ENCODE data around the gene SLC24A5. TPM values are rescaled to one million over a fixed set of nuclear protein-coding genes. Genes with fewer than 3 reads are reported as not detected.

Gene SLC24A5
- total and polyA plus RNA-seq, 10 of the 15 experiments (the other 5 are each of a cell fraction or from before 2014, with no cell fraction given) = not detected

DNA sequence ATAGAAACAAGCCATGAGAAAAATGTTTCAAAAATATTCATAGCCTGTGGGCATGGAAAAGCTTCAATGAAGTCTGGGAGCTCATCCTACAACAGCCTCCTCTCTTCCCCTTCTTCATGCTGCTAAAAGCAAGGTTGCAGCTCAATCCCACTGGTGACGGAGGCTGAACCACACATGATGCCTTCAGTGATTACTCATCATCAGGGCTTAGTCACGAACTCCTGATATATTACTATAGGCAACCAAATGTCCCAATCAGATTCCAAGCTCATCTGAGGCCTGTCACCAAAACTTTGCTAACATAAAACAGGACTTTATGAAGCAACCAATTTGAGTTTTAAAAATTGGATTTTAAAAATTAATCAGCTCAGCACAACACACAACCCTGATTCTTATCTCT is 24.0 kb upstream of the SLC24A5 start:
- CTCF ChIA-PET = interaction anchor here (0.5 kb wide), 1 partner anchor 336 kb away, joined by 3 read pairs; no protein-coding TSS in a partner anchor
- SMC1A ChIA-PET (ENCODE audit: uncharacterized antibody, unreplicated experiment) = interaction anchor here (0.7 kb wide), 1 partner anchor 99 kb away, joined by 3 read pairs; no protein-coding TSS in a partner anchor
- Histone ChIP-seq H3K4me3 (no peak overlapping the region), H3K9me3 (replicated peaks; ENCODE audit: control insufficient read depth, insufficient read depth, low read length) (no peaks in the 10 kb centered on the region; the same call in 2 of the 3 replicates), H3K27ac (ENCODE audit: control insufficient read depth, insufficient read depth) (no peak overlapping the region), H2AFZ (ENCODE audit: control insufficient read depth, low read depth, low read length) (no peak overlapping the region), H3K79me2 (ENCODE audit: control insufficient read depth, insufficient read depth, low read length) (no peaks in the 10 kb centered on the region), H3K27me3 (replicated peaks in 1 of 2; ENCODE audit: control insufficient read depth in 2 of 2, insufficient read depth in 2 of 2, low read length in 1 of 2) (no peaks in the 10 kb centered on the region), H3K9ac (ENCODE audit: control insufficient read depth, insufficient read depth, low read length) (no peak overlapping the region), H3K4me2 (ENCODE audit: control insufficient read depth, insufficient read depth) (no peak overlapping the region), H4K20me1 (ENCODE audit: control insufficient read depth, insufficient read depth) (no peaks in the 10 kb centered on the region), H3K36me3 (ENCODE audit: control insufficient read depth in 2 of 2, insufficient read depth in 2 of 2, low read length in 1 of 2) (no peaks in the 10 kb centered on the region), H3K4me1 (ENCODE audit: control insufficient read depth, insufficient read depth, low read length) (no peaks in the 10 kb centered on the region)
- RAD21 ChIA-PET (ENCODE audit: unreplicated experiment) = interaction anchor here (0.6 to 1.0 kb wide), 2 partner anchors 97 to 1794 kb away, joined by 3 read pairs; no protein-coding TSS in a partner anchor
- POLR2A ChIA-PET = no interaction called here
- DNase-seq (ENCODE audit: low read depth, low spot score) (no peak), FAIRE-seq (no peak), ATAC-seq (peak; percentile 46; the same call in 2 of the 3 replicates)
- intact Hi-C loops (cut with micrococcal nuclease; ENCODE audit: unreplicated experiment) (no loop called here), in situ Hi-C loops (cut with MboI) (no loop called here)
- 17% methylated on average over 2 of the region's 2 CpGs for WGBS (ENCODE audit: insufficient coverage, insufficient replicate concordance, low lambda C conversion rate, missing lambda C conversion rate)
- TF ChIP-seq ZNF217 (IDR thresholded peaks at IDR 0.05) (no peak), ZZZ3 (IDR thresholded peaks at IDR 0.05; ENCODE audit: control insufficient read depth, insufficient read length, low read depth) (no peak), BCL11A (IDR thresholded peaks at IDR 0.05; ENCODE audit: low read depth, low read length) (no peak), KAT2A (conservative IDR thresholded peaks at IDR 0.05; ENCODE audit: control insufficient read depth, low read depth, low read length) (no peak)
- TF ChIP-seq, protein P1, sequence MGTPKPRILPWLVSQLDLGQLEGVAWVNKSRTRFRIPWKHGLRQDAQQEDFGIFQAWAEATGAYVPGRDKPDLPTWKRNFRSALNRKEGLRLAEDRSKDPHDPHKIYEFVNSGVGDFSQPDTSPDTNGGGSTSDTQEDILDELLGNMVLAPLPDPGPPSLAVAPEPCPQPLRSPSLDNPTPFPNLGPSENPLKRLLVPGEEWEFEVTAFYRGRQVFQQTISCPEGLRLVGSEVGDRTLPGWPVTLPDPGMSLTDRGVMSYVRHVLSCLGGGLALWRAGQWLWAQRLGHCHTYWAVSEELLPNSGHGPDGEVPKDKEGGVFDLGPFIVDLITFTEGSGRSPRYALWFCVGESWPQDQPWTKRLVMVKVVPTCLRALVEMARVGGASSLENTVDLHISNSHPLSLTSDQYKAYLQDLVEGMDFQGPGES (IDR thresholded peaks at IDR 0.05) = no peak
- no TSS peak for BruUV-seq (replicated peaks)

DNA sequence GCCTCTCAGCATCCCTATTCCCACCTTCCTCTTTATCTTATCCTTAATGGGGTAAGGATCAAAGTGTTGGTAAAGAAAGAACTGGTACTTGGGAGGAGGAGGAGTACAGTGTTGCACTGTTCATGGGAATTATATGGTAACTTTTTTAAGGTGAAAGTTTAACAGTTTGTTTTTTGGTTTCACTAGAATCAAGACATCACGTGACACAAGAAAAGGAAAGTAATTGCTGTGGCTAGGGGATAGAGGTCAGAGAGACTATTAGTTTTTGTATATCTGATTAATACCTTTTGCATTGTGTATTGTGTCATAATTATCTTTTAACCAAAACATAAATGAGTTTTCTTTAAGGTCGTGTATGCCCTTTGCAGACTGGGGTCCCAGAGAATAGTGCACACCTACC is 23.5 kb upstream of the SLC24A5 start:
- in situ Hi-C loops (cut with MboI) = no loop called here
- RAD21 ChIA-PET (ENCODE audit: unreplicated experiment) = interaction anchor here (0.6 to 1.0 kb wide), 2 partner anchors 98 to 1795 kb away, joined by 3 read pairs; no protein-coding TSS in a partner anchor
- no peak for ATAC-seq
- Histone ChIP-seq H2AFZ (ENCODE audit: control insufficient read depth, low read depth, low read length) (no peak overlapping the region), H4K20me1 (ENCODE audit: control insufficient read depth, insufficient read depth) (no peaks in the 10 kb centered on the region), H3K36me3 (ENCODE audit: control insufficient read depth in 2 of 2, insufficient read depth in 2 of 2, low read length in 1 of 2) (no peaks in the 10 kb centered on the region), H3K9me3 (replicated peaks; ENCODE audit: control insufficient read depth, insufficient read depth, low read length) (no peaks in the 10 kb centered on the region; the same call in 2 of the 3 replicates), H3K4me2 (ENCODE audit: control insufficient read depth, insufficient read depth) (no peak overlapping the region), H3K79me2 (ENCODE audit: control insufficient read depth, insufficient read depth, low read length) (no peaks in the 10 kb centered on the region), H3K4me3 (no peak overlapping the region), H3K27ac (ENCODE audit: control insufficient read depth, insufficient read depth) (no peak overlapping the region), H3K9ac (ENCODE audit: control insufficient read depth, insufficient read depth, low read length) (no peak overlapping the region), H3K27me3 (replicated peaks in 1 of 2; ENCODE audit: control insufficient read depth in 2 of 2, insufficient read depth in 2 of 2, low read length in 1 of 2) (no peaks in the 10 kb centered on the region), H3K4me1 (ENCODE audit: control insufficient read depth, insufficient read depth, low read length) (no peaks in the 10 kb centered on the region)
- DNase-seq (ENCODE audit: low read depth, low spot score) = no peak
- 15% methylated on average over 2 of the region's 2 CpGs for WGBS (ENCODE audit: insufficient coverage, insufficient replicate concordance, low lambda C conversion rate, missing lambda C conversion rate)
- BruUV-seq (replicated peaks) = no TSS peak
- peak; percentile 85 for TF ChIP-seq RAD51 (IDR thresholded peaks at IDR 0.05)
- TF ChIP-seq MYC (IDR thresholded peaks at IDR 0.05; ENCODE audit: insufficient read depth, insufficient read length, insufficient replicate concordance, low read length, severe bottlenecking) = no peak
- TF ChIP-seq RUNX3 (IDR thresholded peaks at IDR 0.05; ENCODE audit: low read length) = no peak
- SMC1A ChIA-PET (ENCODE audit: uncharacterized antibody, unreplicated experiment) = interaction anchor here (0.7 kb wide), 1 partner anchor 100 kb away, joined by 3 read pairs; no protein-coding TSS in a partner anchor
- POLR2A ChIA-PET = no interaction called here
- no peak for FAIRE-seq
- intact Hi-C loops (cut with micrococcal nuclease; ENCODE audit: unreplicated experiment) = no loop called here
- CTCF ChIA-PET = interaction anchor here (0.5 kb wide), 1 partner anchor 337 kb away, joined by 3 read pairs; no protein-coding TSS in a partner anchor

Data from GM12878 (cell line).